Activated CD4-positive, alpha-beta T cell treated with anti-CD3 and anti-CD28 coated beads, Interleukin-2, amount 50 U/mL, for 4 hours (primary cell): ENCODE results near the gene SEL1L2.

Experiments used
- DNase-seq, 2 experiments: peaks; one replicate each; pipeline ENCODE4 v3.0.0-alpha.2; 2020

The SEL1L2 gene

GRCh38 chr20:13862245-13862644, 128.2 kb downstream of the SEL1L2 start:
- no peak for DNase-seq

- DNase-seq, result no peak
These were observed 131.5 kb downstream of the SEL1L2 start for GRCh38 chr20:13858871-13859270.

GRCh38 chr20:13858439-13858838, 132.0 kb downstream of the SEL1L2 start:
- no peak for DNase-seq

GRCh38 chr20:13857961-13858360, 132.5 kb downstream of the SEL1L2 start:
- DNase-seq, result no peak

GRCh38 chr20:13857304-13857703, 133.1 kb downstream of the SEL1L2 start:
- DNase-seq, result no peak

- no peak for DNase-seq
These were observed 134.1 kb downstream of the SEL1L2 start for GRCh38 chr20:13856354-13856753.

GRCh38 chr20:13855613-13856012, 134.8 kb downstream of the SEL1L2 start:
- DNase-seq, result no peak

- DNase-seq, result no peak
These were observed 138.1 kb downstream of the SEL1L2 start for GRCh38 chr20:13852306-13852705.

GRCh38 chr20:13851279-13851678, 139.1 kb downstream of the SEL1L2 start:
- DNase-seq, result no peak

- no peak for DNase-seq
These were observed 146.1 kb downstream of the SEL1L2 start for GRCh38 chr20:13844296-13844695.

GRCh38 chr20:13841206-13841605, 149.2 kb downstream of the SEL1L2 start:
- no peak for DNase-seq

- no peak for DNase-seq
These were observed 150.3 kb downstream of the SEL1L2 start for GRCh38 chr20:13840093-13840465.

- DNase-seq, result no peak
These were observed 150.9 kb downstream of the SEL1L2 start for GRCh38 chr20:13839421-13840092.

GRCh38 chr20:13838664-13839063, 151.8 kb downstream of the SEL1L2 start:
- no peak for DNase-seq

- no peak for DNase-seq
These were observed 158.9 kb downstream of the SEL1L2 start for GRCh38 chr20:13831476-13831875.

- DNase-seq, result no peak
These were observed 164.9 kb downstream of the SEL1L2 start for GRCh38 chr20:13825465-13825864.

GRCh38 chr20:13824459-13824858, 166.0 kb downstream of the SEL1L2 start:
- no peak for DNase-seq

GRCh38 chr20:13822459-13822858, 168.0 kb downstream of the SEL1L2 start:
- no peak for DNase-seq

GRCh38 chr20:13821876-13822275, 168.5 kb downstream of the SEL1L2 start:
- DNase-seq, result no peak

- DNase-seq, result peak in 1 of 2 experiments; percentile 1
These were observed 170.3 kb downstream of the SEL1L2 start for GRCh38 chr20:13819885-13820645.

- DNase-seq, result no peak
These were observed 173.1 kb downstream of the SEL1L2 start for GRCh38 chr20:13817342-13817741.

- no peak for DNase-seq
These were observed 173.7 kb downstream of the SEL1L2 start for GRCh38 chr20:13816757-13817156.

GRCh38 chr20:13814672-13815071, 175.7 kb downstream of the SEL1L2 start:
- no peak for DNase-seq

- DNase-seq, result no peak
These were observed 176.5 kb downstream of the SEL1L2 start for GRCh38 chr20:13813910-13814309.

- no peak for DNase-seq
These were observed 180.0 kb downstream of the SEL1L2 start for GRCh38 chr20:13810446-13810845.
